G401.6 (cell line): Measurements from ENCODE around the gene SCIMP.
"Not testable (repeated sequence)": the region's sequence is repeated elsewhere in the genome, so short reads cannot be mapped to it uniquely, and the experiment has no call there.

Experiments used
- FAIRE-seq: peaks from 2 replicates; lab custom pipeline; 2012; peaks lifted over from hg19 to GRCh38; lab: Jason Lieb, UNC

Gene SCIMP

DNA sequence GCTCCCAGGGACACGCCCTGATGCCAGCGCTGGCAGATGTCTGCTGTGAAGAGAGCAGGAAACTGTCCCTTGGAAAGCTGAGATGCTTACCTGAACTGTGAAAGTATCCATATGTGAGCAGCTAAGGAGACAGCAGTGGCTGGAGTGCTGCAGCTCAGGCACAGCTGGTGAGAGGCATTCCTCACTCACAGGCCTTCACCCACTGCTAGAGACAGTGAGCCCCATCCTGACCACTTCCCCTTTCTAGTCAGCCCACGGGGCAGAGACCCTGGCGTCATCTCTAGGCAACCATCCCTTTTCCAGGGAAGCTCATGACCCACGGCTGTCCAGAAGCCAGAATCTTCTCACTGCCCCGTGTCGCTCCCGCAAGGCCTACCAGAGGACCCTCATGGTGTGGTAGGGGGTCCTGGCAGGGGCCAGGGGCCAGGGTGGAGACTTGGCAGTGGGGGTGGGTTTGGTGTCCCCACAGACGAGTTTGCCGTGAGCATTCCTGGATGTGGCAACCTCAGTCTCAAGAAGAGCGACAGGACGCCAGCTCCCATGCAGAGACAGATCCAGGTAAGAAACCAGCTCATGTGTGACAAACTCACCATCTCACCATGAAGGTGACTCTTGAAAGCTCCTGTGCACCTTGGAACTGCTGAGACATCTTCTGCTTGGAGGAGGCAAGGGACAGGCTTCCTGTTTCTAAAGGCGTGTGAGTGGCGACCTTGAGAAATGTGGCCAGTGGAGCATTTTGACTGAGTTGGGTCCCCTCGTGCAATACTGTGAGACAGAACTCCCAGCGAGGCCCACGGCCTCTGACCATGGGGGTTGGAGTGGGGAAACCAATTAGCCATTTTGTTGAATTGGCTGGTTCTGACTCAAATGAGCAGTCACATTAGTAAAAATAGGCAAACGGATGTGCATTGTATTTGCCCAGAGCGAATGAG lies at the start of gene SCIMP:
Gene SCIMP, minus strand, starts transcription at position 216 of the 932 bp plus-strand sequence. Its CDS starts 105 bp downstream, at position 111.
- no peak for FAIRE-seq

GRCh38 chr17:5283571-5284315 lies 49.1 kb upstream of the SCIMP start:
- no peak for FAIRE-seq

DNA sequence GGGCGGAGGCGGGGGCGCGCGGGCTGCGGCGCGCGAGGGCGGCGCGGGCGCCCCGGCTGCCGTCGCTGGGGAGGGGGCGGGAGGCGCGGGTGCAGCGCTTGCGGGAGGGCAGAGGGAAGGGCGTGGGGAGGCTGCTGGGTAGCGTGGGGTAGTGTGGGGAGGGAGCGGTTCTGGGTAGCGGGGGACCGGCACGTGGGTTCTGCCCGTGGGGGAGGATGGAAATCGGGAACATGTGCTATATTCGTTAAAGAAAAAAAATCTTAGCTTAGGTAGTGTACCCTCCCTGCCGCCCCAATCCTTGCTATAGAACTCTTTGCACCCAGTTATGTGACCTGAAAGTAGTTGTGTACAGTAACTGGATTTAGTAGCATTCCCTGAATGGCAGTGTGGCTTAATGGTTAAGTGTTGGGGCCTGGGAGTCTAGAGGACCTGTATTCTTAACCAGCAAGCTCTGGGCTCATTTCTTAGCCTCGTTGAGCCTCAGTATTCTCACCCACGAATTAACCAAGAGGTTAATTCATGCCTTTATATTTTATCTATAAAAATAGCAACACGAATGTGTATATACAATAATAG lies 48.1 kb upstream of the SCIMP start:
- FAIRE-seq, result no peak

DNA sequence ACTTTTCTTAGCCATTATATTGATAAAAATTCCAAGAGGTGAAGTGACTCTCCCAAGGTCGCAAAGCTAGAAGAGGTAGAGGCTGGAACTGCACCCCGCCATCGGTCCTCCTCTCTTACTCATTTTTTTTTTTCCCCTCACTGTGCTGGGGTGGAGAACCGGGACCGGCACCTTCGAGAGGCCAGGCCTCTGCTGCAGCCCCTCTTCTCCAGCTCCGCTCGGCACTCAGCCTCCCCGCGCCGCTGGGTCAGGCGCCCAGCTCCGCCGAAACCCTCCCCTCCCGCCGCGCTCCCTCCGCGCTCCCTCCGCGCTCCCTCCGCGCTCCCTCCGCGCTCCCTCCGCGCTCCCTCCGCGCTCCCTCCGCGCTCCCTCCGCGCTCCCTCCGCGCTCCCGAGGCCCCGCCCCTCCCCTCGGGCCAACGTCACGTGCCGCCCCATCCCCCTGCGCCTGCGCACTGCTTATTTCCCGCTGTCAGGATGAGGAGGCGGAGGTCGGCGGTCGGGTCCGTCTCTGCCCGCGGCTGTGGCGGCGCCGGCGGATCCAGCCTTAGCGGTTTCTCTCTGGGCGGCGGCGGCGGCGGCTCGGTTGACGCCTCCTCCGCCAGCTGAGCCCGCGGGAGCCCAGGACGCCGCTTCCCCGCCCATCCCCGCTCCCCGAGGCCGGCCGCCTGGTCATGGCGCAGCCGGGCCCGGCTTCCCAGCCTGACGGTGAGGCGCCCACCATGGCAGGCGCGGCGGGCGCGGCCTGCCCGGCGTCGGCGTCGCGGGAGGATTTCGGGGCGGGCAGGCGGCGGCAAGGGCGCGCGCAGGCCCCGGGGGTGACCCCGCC lies 47.4 kb upstream of the SCIMP start, which contains the start of gene RABEP1:
Gene RABEP1, plus strand, starts transcription at position 471 of the 828 bp plus-strand sequence. Its CDS starts 203 bp downstream, at position 674.
- no peak for FAIRE-seq

GRCh38 chr17:5272322-5272721 lies 37.7 kb upstream of the SCIMP start:
- FAIRE-seq, result no peak

DNA sequence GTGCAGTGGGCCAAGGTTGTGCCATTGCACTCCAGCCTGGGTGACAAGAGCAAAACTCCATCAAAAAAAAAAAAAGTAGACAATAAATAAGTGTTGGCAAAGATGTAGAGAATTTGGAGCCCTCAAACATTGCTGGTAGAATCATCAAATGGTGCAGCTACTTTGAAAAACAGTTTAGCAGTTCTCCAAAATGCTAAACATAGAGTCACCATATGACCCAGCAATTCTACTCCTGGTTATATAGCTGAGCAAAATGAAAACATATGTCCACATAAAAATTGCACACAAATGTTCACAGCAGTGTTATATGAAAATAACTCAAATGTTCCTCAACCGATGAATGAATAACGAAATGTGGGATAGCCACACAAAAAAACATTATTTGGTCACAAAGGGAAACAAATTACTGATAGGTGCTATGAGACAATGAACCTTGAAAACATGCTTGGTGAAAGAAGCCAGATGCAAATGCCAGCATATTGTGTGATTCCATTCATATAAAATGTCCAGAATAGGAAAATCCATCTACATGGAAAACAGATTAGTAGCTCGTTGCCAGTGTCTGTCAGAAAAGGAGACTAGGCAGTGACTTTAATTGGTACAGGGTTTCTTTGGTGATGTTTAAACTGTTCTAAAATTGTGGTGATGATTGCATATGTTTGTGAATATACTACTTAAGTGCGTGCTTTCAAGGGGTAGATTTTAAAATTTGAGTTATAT lies 34.7 kb upstream of the SCIMP start:
- no peak for FAIRE-seq

DNA sequence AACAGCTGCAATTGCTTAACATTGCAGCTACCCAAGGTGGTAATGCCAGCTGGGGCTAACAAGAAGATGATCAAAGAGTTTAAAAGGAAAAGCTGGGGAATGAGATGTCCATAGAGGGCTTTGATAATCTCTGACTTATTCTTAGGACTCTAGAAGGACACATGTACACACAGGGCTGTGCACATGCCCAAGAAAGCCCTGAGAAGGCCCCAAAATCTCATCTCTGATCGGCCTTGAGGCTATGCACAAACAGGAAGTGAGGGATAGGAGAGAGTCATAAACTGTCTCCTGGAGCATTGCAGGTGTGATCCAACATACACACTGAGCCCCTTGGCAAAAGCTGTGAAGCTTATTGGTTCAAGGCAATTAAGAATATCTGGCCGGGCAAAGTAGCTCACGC lies 30.2 kb upstream of the SCIMP start:
- no peak for FAIRE-seq

DNA sequence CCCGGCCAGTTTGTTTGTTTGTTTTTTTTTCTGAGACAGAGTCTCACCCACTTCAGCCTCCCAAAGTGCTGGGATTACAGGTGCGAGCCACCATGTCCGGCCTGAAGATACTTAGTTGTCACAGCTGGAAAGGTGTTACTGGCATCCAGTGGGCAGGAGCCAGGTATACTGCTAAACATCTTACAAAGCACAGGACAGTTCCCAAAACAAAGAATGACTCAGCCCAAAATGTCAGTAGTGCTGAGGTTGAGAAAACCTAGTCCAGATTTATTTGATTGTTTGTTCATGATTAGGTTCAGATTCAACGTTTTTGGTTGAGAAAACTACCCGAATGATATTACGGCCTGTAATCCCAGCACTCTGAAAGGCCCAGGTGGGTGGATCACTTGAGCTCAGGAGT lies 28.8 kb upstream of the SCIMP start:
- FAIRE-seq, result no peak

DNA sequence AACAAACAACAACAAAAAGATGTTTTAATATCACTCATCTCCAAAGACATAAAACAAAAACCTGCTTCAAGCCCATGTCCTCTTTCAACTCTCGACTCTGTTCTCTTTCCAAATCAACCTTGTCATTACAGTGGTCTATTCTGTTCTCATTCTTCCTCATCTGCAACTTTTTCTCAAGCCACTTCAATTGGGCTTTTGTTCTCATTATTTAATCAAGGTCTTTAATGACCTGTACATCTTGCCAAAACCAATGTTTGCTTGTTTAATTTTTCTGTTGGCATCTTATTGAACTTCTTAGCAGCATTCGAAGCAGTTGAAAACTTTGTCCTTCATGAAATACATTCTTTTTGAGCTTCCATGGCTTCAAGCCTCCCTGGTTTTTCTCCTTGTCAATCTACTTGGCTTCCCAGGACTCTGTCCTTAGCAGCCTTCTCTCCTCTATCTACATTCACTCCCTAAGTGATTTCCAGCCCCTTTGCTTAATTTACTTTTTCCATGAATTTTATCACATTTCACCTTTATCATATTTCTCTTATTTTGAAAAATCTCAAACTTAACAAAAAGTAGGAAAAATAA lies 27.8 kb upstream of the SCIMP start:
- FAIRE-seq, result no peak

DNA sequence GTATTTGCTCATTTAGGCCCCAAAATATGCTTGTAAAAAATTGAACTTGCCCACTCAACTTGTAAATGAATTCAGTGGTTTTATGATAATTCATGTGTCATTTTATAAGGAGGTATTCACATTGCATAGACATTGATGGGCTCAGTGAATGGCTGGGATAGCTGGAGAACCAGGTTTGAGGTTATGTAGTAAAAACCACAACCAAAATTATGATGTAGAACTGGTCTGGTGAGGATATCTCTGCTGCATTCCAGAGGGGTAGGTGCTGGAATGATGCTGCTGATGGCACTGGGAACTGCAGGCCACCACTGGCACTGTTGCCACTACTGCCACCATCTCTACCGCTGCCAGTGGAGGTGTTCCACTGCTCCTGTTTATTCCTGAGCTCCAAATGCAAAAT lies 25.9 kb upstream of the SCIMP start:
- no peak for FAIRE-seq

DNA sequence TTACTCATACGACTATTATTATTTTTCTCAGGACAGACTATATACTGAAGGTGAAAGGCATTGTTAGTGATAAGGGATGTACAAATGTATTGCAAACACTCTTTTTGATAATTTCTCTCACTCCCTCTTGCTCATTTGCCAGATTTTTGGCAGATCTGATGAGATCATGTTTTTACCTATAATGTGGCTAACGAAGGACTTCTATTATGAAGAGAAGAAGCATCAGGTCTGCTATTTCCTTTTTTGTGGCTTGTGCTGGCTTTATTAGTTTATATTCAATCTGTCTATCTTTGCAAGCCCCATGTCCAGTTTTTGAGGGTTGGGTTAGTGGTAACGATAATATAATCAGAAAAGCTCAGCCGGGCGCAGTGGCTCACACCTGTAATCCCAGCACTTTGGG lies 22.5 kb upstream of the SCIMP start:
- FAIRE-seq, result no peak

GRCh38 chr17:5254903-5255521 lies 20.4 kb upstream of the SCIMP start:
- no peak for FAIRE-seq

GRCh38 chr17:5254414-5254813 lies 19.8 kb upstream of the SCIMP start:
- FAIRE-seq, result no peak

DNA sequence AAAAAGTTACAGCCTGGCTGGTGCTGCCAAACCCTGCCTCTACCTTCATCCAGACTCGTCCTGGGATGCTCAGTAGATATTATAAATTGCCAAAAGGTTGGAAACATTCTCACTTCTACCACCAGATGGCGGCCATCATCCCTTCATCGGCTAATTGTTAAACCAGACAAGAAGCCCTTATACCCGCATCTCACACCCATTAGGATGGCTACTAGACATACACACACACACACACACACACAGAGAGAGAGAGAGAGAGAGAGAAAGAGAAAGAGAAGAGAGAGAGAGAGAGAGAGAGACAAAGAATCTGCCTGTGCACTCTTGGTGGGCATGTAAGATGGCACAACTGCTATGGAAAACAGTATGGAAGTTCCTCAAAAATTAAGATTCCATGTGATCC lies 15.0 kb upstream of the SCIMP start:
- FAIRE-seq, result peak; percentile 77

DNA sequence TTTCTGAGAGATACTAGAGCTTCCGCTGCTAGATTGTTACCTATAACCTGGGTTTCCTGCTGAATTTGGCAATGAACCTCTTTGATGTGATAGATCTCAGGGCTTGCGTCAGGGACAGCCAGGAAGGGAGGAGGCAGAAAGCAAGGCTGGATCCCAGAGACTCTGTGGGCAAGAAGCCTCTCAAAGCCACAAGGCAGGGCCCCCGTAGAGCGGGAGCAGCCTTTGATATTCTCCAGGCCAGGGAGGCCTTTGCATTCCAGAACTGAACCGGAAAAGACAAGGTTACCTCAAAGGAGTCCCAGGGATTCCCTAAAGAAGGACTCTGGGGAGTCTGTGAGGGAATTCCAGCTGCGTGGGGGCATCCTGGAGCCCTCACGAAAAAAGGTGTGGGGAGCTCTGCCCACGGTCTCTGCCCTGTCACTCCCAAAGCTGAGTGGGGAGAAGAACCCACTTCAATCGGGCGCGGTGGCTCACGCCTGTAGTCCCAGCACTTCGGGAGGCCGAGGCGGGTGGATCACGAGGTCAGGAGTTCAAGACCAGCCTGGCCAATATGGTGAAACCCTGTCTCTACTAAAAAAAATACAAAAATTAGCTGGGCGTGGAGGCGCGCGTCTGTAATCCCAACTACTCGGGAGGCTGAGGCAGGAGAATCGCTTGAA lies 14.3 kb upstream of the SCIMP start:
- no peak for FAIRE-seq

GRCh38 chr17:5247621-5248020 lies 13.0 kb upstream of the SCIMP start:
- no peak for FAIRE-seq

- no peak for FAIRE-seq
Observed at GRCh38 chr17:5241861-5242671, 7.4 kb upstream of the SCIMP start.

GRCh38 chr17:5239769-5240168 lies 5.1 kb upstream of the SCIMP start:
- FAIRE-seq, result not testable (repeated sequence)

- no peak for FAIRE-seq
Observed at GRCh38 chr17:5238333-5238732, 3.7 kb upstream of the SCIMP start.
